DMS153 (cell line): ENCODE results near the gene FMNL3.
A peak's percentile ranks its signal among the peaks of the same experiment; 100 is the strongest.

Experiments used
- DNase-seq: peaks from one replicate; lab custom pipeline; 2025; lab: John Stamatoyannopoulos, UW

Gene FMNL3

DNA sequence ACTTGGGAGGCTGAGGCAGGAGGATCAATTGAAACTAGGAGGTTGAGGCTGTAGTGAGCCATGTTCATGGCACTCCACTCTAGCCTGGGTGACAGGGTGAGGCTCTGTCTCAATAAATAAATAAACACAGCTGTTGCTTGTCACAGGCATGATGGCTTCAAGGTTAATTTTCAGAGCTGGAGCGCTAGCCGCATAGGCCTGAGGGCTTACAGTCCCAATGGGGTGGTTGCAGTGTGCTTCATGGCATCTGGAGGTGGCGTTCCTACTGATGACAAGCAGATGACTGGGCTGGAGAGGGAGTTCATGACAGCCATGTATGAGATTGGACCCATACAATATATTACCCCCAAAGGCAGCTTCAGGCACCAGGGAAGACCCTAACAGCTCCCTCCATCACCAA is 1.6 kb upstream of the FMNL3 start:
- DNase-seq = no peak

DNA sequence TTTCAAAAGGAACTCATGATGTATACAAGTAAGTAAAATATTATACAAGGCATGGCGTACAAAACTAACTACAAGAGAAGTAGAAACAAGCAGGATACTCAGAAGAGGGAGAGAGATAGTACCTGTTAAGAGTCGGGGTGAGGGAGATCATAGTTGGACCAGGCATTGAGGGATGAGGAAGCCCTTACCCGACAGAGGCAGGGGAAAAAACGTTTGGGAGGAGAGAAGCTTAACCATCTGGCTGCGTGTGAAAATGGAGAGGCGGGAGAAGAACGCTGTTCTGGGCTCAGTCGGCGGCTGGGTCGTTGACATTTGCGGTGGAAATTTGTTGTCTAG is 575 bp upstream of the FMNL3 start:
- peak; percentile 58 for DNase-seq

DNA sequence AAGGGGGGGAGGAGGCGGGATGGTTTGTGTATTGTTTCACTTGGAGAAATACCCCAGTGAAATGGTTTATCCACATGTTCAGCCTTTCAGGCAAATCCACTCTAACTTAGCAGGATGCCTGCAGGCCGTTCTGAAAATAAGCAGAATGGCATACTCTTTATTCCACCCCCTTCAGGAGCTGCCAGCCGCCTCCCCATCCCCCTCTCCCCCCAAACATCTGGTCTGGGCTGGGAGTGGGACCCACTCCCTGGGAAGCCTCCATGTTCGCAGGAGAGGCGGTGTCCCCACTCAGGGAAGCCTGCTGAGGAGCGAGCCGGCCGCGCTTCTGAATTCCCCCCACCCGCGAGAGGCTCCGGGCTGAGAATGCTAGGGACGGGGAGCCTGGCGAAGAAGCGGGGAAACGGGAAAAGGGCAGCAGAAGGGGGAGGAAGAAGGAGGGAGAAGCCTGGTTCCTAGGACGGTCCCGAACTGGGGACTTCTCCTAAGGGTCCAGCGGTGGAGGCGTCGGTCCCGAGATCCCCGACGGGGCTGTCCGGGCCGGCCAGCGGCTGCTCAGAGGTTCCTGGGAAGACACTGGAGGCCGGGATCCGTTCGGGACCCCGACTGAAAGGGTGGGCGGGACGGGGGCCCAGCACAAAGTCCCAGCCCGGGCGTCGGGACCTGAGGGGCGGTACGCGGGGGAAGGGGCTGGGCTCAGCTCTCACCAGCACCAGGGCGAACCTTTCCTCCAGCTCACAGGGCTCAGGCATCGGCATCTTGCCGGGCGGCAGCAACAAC is 666 bp downstream of the FMNL3 start:
- DNase-seq = no peak

DNA sequence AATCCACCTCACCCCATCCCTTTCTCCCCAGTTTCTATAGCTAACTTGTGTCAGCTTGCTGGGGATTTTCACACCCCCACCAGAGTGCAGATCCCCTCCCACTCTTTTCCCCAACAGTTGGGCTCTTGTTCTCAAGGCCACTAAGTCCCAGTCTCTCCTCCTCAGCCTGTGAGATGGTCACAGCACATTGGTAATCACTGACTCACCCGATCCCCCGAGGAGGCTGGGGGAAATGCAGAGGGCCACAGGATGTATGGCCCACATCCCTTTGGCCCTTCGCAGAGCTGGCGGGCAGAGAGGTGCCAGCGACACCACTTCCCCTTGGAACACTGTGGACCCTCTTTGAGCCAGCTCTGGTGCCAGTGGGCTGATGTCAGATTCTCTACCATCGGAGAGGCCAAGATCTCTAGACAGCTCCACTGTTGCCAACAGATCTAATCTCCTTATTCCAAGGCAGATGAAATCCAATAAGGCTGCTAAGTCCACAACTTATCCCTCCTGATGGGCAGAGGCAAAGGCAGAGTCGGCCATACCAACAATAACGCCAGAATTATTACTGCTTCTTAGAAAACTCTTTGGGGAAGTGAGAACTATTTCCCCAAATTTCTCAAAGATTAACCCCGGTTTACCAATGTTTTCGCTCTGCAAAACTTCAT is 1.6 kb downstream of the FMNL3 start:
- no peak for DNase-seq

DNA sequence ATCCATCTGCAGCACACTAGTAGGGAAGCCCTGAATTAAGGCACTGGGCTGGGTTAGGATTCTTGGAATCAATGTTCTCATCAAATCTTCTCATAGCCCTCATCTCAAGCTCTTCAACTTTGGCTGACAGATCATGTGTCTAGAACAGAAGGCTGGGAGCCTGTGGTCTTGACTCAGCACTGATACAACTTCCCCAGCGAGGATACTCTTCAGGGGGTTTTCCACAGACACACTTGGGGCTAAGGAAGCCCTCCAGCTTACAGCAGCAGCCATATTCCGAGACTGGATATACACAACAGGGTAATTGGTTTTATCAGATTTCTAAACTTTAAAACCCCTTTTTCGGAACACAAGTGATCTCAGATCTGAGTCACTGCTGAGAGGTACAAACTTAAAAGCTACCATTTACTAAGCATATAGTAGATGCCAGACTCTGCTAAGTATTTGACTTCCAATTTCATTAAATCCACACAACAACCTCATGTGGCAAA is 3.5 kb downstream of the FMNL3 start:
- no peak for DNase-seq

DNA sequence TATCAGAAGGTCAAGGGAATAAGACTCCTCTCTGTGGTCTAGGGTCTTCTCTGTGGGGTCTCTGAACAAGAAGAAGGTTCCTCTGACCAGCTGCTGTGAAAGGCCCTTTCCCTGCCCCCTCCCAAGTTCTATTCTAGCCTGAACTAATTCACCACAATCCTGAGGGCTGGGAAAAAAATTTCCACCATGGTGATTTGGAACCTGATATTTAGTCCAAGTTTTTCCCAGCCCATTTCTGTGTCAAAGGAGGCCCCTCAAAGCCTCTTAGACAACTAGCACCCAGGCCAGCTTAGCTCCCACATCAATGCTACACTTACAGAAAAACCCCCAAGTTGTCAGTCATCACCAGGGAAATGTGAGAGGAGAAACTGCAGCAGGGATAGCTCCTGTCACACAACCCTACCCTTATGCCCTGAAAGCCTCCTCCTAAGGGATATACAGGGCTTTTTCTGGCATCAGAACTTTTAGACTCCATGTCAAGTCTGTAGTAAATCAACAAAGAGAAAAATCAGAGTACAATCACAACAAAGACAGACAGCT is 4.5 kb downstream of the FMNL3 start:
- no peak for DNase-seq

DNA sequence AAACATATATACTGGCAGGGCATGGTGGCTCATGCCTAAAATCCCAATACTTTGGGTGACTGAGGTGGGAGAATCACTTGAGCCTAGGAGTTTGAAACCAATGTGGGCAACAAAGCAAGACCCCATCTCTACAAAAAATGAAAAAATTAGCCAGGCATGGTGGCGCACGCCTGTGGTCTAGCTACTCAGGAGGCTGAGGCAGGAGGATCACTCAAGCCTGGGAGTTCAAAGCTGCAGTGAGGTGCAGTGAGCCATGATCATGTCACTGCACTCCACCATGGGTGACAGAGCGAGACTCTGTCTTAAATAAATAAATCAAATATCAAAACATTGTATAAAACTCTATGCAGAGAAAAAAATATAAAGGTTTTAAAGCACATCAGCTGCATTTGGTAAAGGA is 5.2 kb downstream of the FMNL3 start:
- DNase-seq = no peak

DNA sequence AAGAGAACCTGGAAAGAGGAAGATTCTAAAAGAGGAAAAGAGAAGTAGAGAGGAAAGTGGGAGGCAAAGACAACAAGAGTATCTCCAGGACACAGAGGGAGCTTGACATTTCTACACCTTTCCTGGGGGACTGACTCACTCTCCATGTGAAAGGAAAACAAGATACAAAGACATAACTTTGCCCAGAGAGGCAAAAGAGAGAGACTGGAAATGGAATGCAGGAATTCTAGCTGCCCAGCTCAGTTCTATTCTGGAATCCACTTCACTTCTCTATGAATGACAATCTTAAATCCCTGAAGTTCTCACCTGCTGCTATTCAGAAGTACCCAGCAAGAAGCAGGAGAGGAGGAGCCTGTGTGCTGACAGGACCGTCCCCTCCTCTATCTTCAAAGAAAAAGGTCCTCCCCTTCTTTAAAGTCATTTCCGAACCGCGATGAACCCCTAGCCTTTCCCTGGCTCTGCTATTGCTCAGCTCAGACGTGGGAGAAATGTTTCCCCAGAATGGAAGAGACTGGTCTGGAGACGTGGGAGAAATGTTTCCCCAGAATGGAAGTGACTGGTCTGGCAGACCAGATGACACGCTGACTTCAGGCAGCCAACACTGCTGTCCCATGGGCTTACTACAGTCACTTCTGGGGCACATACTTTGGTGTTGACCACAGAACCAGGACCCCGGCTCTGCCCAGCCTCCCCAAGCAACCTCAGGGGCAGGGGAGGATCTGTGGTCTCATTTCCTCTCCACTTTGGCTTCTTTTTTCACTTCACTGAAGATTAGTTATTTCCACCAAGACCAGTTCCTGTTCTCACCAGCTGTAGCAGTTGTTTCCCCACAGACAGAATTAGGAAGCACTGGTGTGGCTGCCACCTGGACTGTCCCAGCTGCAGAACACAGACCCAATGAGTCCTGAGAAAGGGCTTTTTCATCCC is 8.3 kb downstream of the FMNL3 start:
- DNase-seq = no peak

DNA sequence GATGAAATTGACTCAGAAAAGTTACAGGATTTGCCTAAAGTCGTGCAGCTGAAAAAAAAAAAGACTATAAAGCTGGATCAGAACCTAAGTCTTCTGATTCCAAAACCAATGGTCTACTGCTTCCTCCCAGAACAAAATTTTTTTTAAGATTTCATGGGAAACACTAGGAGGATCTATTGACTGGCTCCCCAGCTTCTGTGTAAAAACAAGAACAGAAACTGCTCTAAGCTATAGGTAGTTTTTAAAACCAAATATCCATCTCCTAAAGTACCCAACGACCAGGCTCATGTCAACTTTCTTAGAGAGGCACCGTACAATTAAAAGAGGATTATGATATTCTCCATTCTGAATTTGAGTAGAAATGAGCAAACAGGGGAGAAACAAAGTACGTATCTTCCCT is 9.4 kb downstream of the FMNL3 start:
- DNase-seq = no peak

DNA sequence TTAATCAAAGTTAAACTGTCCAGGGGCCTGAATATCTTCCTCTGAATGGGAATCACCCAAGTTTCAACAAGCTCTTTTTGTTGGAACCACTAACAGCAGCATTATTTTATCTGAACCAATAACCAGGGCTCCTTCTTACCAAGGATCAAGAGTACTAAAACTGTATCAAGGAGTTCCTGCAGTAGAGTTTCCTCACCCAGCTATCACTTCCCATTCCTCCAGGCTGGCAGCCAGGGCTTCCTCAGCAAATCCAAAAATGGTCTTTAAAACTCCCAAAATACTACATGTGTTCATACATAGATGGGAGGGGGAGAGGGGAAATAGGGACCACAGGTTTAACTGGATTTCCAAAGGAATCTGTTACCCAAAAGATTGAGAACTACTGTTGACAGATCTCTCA is 10.5 kb downstream of the FMNL3 start:
- DNase-seq = no peak

DNA sequence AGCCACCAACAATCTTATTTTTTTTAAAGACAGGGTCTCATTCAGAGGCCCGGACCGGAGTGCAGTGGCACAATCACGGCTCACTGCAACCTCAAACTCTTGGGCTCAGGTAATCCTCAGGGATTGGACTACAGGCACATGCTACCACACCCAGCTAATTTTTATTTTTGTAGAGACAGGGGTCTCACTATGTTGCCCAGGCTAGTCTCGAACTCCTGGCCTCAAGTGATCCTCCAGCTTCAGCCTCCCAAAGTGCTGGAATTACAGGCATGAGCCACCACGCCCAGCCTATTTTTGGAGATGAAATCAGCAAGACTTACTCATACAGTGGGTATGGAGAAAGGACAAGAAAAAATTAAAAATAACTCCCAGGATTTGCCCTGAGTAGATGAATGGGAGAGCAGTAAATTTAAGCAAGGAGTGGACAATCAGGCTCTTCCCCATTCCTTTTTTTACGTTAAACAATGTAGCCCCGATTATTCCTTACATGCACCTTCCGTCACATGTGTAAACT is 13.2 kb downstream of the FMNL3 start:
- DNase-seq = no peak

DNA sequence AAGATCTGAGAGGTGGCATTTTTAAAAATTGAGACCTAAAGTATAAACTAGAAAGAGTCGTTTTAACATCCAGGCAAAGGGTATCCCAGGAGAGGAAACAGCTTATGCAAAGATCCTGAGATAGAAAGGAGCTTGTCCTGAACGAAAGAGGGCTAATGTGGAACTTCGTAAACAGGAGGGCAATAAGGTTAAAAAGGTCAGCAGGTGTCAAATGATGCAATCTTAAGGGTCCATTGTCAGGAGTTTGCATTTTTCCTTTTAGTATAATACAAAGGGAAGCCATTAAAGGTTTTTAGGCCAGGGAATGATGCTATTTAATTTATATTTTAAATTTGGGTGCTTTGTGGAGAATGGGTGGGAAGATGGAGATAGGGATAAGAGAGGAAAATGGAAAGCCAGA is 14.4 kb downstream of the FMNL3 start:
- no peak for DNase-seq

DNA sequence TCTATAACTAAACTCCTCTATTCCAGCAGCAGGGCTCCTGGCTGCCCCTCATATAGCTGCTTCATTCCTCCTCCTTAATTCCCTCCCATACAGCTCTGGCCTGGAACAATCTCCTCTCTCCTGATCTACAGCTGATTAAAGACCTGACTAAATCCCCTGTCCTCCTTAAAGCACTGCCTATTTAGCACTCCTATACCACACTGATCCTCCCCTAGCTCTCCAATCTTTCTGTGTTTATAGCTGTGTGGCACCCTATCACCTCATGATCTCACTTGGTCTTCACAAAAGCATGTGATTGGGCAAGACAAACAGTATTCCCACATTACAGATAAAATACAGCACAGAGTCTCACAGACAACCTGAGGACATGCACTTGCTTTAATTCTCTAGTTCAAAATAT is 17.4 kb downstream of the FMNL3 start:
- DNase-seq = no peak

DNA sequence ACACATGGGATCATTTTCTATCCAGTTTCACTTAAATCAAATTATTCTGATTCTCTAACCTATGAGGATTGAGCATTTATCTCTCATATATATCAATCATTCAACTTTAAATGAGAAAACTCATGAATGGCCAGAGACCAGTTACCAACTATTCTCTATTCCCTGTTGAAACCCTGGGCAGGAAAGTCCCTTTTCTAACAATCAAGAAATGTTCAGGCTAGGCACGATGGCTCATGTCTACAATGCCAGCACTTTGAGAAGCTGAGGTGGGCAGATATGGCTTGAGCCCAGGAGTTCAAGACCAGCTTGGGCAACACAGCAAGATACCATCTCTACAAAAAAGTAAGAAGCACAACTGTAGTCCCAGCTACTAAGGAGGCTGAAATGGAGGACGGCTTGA is 18.0 kb downstream of the FMNL3 start:
- no peak for DNase-seq

DNA sequence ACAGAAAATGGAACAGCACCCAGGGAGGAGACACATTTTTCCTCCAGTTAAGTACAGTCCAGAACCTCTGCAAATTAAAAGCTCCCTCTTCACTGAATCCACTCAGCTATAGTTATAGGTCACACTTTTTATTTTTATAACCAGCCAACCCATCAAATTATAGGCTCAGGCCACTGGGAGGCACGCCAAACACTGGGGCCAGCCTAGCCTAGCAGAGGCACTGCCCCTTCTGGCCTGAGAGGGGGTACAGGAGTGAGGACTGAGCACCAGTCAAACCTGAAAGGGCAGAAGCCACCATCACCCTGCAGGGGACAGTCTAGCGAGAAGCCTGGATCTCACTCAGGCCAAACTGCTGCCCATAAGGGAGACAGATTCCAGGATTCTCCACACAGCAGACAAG is 19.3 kb downstream of the FMNL3 start:
- no peak for DNase-seq

DNA sequence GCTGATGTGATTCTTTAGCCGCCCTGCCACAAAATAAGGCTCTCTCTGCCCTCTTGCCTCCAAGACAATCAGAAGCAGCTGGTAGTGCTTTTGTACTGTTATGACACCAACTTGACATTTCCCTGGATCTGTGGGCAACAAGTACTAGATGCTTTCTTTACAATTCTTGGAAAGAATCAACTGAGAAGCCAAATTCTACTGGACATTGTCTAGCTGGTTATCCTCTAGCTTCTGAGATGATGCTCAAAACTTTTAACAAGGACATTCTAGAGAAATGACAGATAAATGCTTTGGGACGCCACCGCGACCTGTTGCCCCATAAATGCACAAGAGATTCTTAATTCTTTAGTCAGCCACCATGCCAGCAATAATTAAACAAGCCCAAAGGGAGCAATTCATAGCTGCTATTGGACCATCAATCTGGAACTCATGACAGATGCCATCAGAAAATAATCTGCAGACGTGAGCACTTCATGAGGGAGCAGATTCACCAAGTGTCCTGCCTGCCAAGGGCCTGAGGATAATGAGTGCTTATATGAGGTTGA is 22.8 kb downstream of the FMNL3 start:
- no peak for DNase-seq

DNA sequence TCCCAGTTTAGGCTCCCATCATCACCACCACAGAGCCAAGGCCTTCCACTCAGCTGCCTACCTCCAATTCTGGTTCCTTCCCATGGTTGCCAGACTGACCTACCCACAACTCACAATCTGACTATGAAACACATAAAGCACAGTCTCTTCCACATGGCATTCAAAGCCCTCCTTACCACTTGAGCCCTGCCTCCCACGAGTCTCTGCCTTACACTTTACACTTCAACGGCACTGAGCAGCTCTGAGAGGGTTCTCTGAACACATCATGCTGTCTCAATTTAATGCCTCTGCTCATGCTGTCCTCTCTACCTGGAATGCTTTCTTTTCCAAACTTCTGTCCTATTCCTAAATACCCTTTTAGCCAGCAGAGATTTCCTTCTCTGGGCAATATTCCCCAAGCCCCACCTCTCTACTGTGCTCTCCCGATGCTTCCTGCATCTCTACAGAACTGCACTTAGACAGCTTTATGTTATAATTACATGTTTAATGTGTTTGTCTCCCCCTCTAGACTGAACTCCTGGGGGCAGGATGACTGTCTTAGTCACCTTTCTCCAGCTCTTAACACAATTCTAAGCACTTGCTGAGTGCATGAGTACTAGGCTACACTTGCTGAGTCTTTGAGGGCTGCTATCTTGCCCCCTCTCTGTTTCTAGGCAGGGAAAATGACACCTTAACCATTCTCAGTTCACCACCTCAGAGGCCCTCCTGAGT is 23.5 kb downstream of the FMNL3 start:
- no peak for DNase-seq

DNA sequence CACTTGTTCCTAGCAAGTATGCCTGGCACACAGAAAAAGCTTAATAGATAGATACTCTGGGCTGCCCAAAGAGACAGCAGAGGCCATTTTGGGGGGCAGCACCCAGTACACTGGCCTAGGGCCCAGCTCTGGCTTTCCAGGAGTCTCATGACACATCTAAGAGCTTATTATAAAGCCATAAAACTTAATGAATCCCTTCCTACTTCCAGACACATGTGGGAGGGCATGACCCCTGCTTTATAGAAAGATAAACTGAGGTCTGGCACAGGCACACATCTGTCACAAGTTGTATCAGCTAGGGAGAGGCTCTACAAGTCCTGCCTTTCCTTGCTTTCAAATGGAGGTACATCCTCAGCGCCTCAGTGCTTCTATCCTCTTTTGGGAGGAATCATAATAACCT is 27.1 kb downstream of the FMNL3 start:
- DNase-seq = no peak

DNA sequence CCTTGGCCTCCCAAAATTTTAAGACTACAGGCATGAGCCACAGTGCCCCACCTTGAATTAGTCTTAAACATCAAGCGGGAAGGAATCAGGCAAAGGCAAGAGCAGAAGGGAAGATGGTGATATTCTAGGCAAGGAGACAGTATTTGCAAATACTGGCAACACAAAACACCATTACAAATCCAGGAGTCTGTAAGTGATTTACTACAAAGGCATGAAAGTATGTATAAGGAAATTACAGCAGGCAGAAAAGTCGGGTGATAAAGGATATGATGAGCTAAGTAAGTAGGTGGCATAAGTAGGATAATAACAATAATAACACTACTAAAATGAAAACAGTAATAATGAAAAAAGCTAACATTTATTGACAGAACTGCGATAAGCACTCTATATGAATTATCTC is 28.5 kb downstream of the FMNL3 start:
- no peak for DNase-seq

DNA sequence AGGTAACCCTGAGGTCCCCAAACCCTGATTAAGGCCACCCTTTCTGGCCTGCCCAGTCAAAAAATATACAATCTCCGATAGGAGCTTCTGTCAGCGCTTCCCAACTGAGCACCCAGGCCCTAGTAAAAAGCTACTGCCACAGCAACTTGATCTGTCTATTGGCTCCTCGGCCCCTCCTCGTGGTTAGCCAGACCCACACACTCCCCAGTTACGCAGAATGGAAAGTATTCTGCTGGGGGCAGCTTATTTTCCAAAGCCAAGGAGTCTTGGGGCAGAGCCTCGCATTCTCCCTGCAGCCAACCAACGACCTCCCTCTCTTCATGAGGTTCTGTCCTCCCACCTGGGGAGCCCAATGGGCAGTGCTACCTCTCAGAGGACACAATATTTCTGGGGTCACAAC is 32.1 kb downstream of the FMNL3 start:
- DNase-seq = no peak

DNA sequence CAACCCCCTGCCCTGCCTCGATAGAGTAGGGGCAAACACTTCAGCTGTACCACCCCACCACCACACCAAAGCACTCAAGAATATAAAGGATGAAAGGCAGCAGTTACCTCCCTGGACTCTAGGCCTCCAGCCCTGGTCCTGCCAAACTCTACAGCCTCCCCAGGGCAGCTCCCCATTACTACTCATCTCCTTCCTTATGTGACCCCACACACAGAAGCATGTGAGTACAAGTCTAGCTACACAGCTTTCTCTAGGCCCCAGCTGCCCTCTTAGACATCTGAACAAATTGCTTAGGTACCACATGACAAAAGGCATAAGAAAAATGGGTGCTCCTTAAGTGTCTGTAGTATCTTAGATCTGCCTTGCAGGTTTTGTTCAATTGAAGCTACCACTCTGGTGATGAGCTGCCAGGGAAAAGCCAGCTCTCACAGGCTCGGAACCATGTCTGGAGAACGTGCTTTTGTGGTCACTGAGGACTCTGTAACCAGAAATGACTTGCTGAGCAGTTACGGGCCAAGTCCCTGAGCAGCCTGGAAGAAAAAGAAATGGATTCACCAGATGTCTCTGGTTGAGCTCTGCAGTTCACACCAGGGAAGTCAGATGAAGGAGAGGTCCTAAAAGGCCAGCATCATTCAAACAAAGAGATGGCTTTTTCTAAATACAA is 32.8 kb downstream of the FMNL3 start:
- DNase-seq = no peak
